Measurements from ENCODE around the gene HNF4A.

DNA sequence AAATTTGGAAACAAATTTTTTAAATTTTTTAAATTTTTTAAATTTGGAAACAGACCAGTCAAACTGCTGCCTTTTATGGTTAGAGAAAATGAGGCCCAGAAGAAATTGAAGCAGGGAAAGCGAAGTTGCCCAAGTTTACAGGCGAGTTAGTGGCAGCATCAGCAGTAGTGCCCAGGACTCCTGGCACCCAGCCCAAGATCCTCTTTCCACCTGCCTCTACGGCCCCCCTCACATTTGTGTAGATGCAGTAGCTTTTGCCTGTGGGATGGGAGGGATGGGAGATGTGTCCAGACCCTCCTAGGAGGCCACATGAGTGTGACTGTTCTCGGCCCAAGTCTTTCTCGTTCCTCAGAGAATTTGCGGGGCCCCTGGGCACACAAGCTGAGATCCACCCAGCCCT lies 49.8 kb downstream of the HNF4A start:
- TF ChIP-seq MYC (IDR thresholded peaks at IDR 0.05; ENCODE audit: low read depth, low read length) = no peak
- TF ChIP-seq EZH2 (IDR thresholded peaks at IDR 0.05; ENCODE audit: borderline replicate concordance, low read depth, low read length, severe bottlenecking) = no peak
- TF ChIP-seq, protein P1, sequence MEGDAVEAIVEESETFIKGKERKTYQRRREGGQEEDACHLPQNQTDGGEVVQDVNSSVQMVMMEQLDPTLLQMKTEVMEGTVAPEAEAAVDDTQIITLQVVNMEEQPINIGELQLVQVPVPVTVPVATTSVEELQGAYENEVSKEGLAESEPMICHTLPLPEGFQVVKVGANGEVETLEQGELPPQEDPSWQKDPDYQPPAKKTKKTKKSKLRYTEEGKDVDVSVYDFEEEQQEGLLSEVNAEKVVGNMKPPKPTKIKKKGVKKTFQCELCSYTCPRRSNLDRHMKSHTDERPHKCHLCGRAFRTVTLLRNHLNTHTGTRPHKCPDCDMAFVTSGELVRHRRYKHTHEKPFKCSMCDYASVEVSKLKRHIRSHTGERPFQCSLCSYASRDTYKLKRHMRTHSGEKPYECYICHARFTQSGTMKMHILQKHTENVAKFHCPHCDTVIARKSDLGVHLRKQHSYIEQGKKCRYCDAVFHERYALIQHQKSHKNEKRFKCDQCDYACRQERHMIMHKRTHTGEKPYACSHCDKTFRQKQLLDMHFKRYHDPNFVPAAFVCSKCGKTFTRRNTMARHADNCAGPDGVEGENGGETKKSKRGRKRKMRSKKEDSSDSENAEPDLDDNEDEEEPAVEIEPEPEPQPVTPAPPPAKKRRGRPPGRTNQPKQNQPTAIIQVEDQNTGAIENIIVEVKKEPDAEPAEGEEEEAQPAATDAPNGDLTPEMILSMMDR (IDR thresholded peaks at IDR 0.05; ENCODE audit: extremely low read depth in 1 of 2, insufficient read depth in 1 of 2, low read depth in 1 of 2, low read length in 2 of 2) = no peak
